IMR-90 (cell line): ENCODE data around the gene XRN2. TPM values are rescaled to one million over a fixed set of nuclear protein-coding genes. Genes with fewer than 3 reads are reported as not detected.

ENCODE experiments used
- ATAC-seq: fragments of 200-7000 bp; cut with Tn5 transposase; 2 replicates; pipeline ENCODE4 v1.9.1; 2020; ENCODE audit warnings: low read depth, mild to moderate bottlenecking, moderate library complexity
- BruUV-seq: library from RNA; stranded (reverse); fragments of 400-500 nt; replicated peaks from 2 replicates; lab custom pipeline; 2021; lab: Mats Ljungman, UMichigan
- CTCF ChIA-PET: fragments of 300-600 bp; formaldehyde crosslinking; extraction: SDS; loops from one replicate; lab custom pipeline; 2021; ENCODE audit warnings: antibody characterized with exemption; lab: Yijun Ruan, JAX
- POLR2A ChIA-PET: fragments of 300-600 bp; sonication (Branson Sonifier 250); formaldehyde crosslinking; loops from one replicate; lab custom pipeline; 2022; ENCODE audit warnings: antibody characterized with exemption; ENCODE audit not compliant: unreplicated experiment; lab: Charles Lee
- DNase-seq: peaks from one replicate; pipeline ENCODE4 v3.0.0; 2013
- H2AFZ ChIP-seq: replicated peaks from 2 replicates; pipeline ENCODE3; 2013; ENCODE audit warnings: low read length, mild to moderate bottlenecking; ENCODE audit not compliant: poor library complexity
- H2AK5ac ChIP-seq: 2 replicates; pipeline ENCODE4 v1.6.1; 2013; ENCODE audit warnings: low read depth, low read length, inconsistent platforms
- H2AK9ac ChIP-seq: replicated peaks from 2 replicates; pipeline ENCODE3; 2013; ENCODE audit warnings: mild to moderate bottlenecking, low read depth, low read length, moderate library complexity; ENCODE audit not compliant: poor library complexity
- H2BK120ac ChIP-seq: 2 replicates; pipeline ENCODE4 v1.6.1; 2013; ENCODE audit warnings: low read depth, low read length, inconsistent platforms
- H2BK15ac ChIP-seq: 3 replicates; pipeline ENCODE4 v1.6.1; 2013; ENCODE audit warnings: low read depth, low read length, inconsistent platforms
- H2BK20ac ChIP-seq: 2 replicates; pipeline ENCODE4 v1.6.1; 2013; ENCODE audit warnings: low read depth, mild to moderate bottlenecking, inconsistent platforms, low read length, moderate library complexity
- H2BK5ac ChIP-seq: 2 replicates; pipeline ENCODE4 v1.6.1; 2013; ENCODE audit warnings: mild to moderate bottlenecking, low read depth, low read length, inconsistent platforms; ENCODE audit not compliant: poor library complexity, severe bottlenecking
- H3K14ac ChIP-seq: replicated peaks from 2 replicates; pipeline ENCODE4 v1.6.1; 2013; ENCODE audit warnings: low read depth, low read length, inconsistent platforms
- H3K18ac ChIP-seq: 2 replicates; pipeline ENCODE4 v1.6.1; 2013; ENCODE audit warnings: low read depth, low read length, control low read depth
- H3K23ac ChIP-seq: 2 replicates; pipeline ENCODE4 v1.6.1; 2013; ENCODE audit warnings: low read depth, low read length, inconsistent platforms
- H3K27ac ChIP-seq: 2 replicates; pipeline ENCODE4 v1.5.1; 2013; ENCODE audit warnings: mild to moderate bottlenecking, control low read depth, low read length; ENCODE audit not compliant: insufficient read depth
- H3K27me3 ChIP-seq: 2 replicates; pipeline ENCODE4 v1.6.1; 2013; ENCODE audit warnings: low read length; ENCODE audit not compliant: control insufficient read depth, insufficient read depth
- H3K36me3 ChIP-seq: 2 replicates; pipeline ENCODE4 v1.6.1; 2013; ENCODE audit warnings: low read length, mixed read lengths; ENCODE audit not compliant: control insufficient read depth, insufficient read depth
- H3K4ac ChIP-seq: 2 replicates; pipeline ENCODE4 v1.6.1; 2013; ENCODE audit warnings: low read depth, low read length, inconsistent platforms
- H3K4me1 ChIP-seq: 2 replicates; pipeline ENCODE4 v1.6.1; 2013; ENCODE audit warnings: low read length, mixed read lengths; ENCODE audit not compliant: control insufficient read depth, insufficient read depth
- H3K4me2 ChIP-seq: 2 replicates; pipeline ENCODE4 v1.6.1; 2013; ENCODE audit warnings: low read depth, mild to moderate bottlenecking, control low read depth, low read length, moderate library complexity
- H3K4me3 ChIP-seq: 2 replicates; pipeline ENCODE4 v1.5.1; 2013; ENCODE audit warnings: low read depth, mild to moderate bottlenecking, control low read depth, low read length, moderate library complexity; ENCODE audit not compliant: insufficient read depth
- H3K56ac ChIP-seq: 2 replicates; pipeline ENCODE4 v1.6.1; 2013; ENCODE audit warnings: low read length, inconsistent platforms; ENCODE audit not compliant: insufficient read depth; ENCODE audit errors: extremely low read depth
- H3K79me1 ChIP-seq, 2 experiments: 2 replicates each; pipeline ENCODE4 v1.6.1; 2013; ENCODE audit warnings: low read length in 2 of 2, inconsistent platforms in 1 of 2, low read depth in 1 of 2
- H3K9ac ChIP-seq: 2 replicates; pipeline ENCODE4 v1.6.1; 2013; ENCODE audit warnings: low read depth, low read length, control low read depth
- H3K9me1 ChIP-seq: 2 replicates; pipeline ENCODE4 v1.6.1; 2013; ENCODE audit warnings: low read length, inconsistent platforms; ENCODE audit not compliant: insufficient read depth
- H3K9me3 ChIP-seq: 2 replicates; pipeline ENCODE4 v1.6.1; 2013; ENCODE audit warnings: low read length; ENCODE audit not compliant: control insufficient read depth, insufficient read depth
- H4K20me1 ChIP-seq: 2 replicates; pipeline ENCODE4 v1.6.1; 2013; ENCODE audit warnings: low read length, inconsistent platforms; ENCODE audit not compliant: insufficient read depth
- H4K5ac ChIP-seq: 2 replicates; pipeline ENCODE4 v1.6.1; 2013; ENCODE audit warnings: mild to moderate bottlenecking, low read depth, low read length, control low read depth
- H4K8ac ChIP-seq, 2 experiments: 2 replicates each; pipeline ENCODE4 v1.6.1; 2013; ENCODE audit warnings: low read depth in 2 of 2, low read length in 2 of 2, control low read depth in 1 of 2, inconsistent platforms in 1 of 2
- H4K91ac ChIP-seq: 2 replicates; pipeline ENCODE4 v1.6.1; 2013; ENCODE audit warnings: low read depth, low read length, inconsistent platforms; ENCODE audit not compliant: insufficient read depth
- POLR2A ChIP-seq: IDR thresholded peaks from 2 replicates; pipeline ENCODE4 v1.6.1; 2012; ENCODE audit warnings: mild to moderate bottlenecking, low read depth, low read length
- RFX5 ChIP-seq: IDR thresholded peaks from 2 replicates; pipeline ENCODE4 v1.8.0; 2012; ENCODE audit warnings: low read depth, mild to moderate bottlenecking, low read length, moderate library complexity
- SMC3 ChIP-seq: fragments of 150-350 bp; IDR thresholded peaks from 2 replicates; pipeline ENCODE4 v1.6.1; 2016; ENCODE audit warnings: low read depth, mild to moderate bottlenecking, antibody characterized with exemption, low read length, moderate library complexity
- USF2 ChIP-seq: fragments of 150-350 bp; IDR thresholded peaks from 2 replicates; pipeline ENCODE4 v1.6.1; 2017; ENCODE audit warnings: mild to moderate bottlenecking, antibody characterized with exemption, low read length, low read depth
- WGBS, 2 experiments: methylation state at CpG; one replicate each; pipeline versions ENCODE4 v1.1.5 to v1.1.7; 2013; ENCODE audit warnings: missing lambda C conversion rate in 2 of 2; ENCODE audit not compliant: insufficient read length in 1 of 2; ENCODE audit errors: extremely low coverage in 2 of 2; 5-methylcytosine and 5-hydroxymethylcytosine counted together
- dilution Hi-C: fragments of 300-500 bp; cut with HindIII; formaldehyde crosslinking; loops from one replicate; pipeline ENCODE4 v1.14.3; 2018; ENCODE audit warnings: low sequenced_read_pairs; ENCODE audit not compliant: unreplicated experiment
- in situ Hi-C: fragments of 300-500 bp; cut with MboI; formaldehyde crosslinking; loops from 3 replicates; pipeline ENCODE4 v1.14.3; 2019; ENCODE audit warnings: low sequenced_read_pairs, inconsistent platforms, mixed read lengths
- intact Hi-C: fragments of 100-400 bp; cut with micrococcal nuclease; formaldehyde crosslinking; loops from 2 replicates; pipeline ENCODE4 v1.10.0; 2022
- polyA plus RNA-seq, 3 experiments: library from polyadenylated mRNA; depleted of rRNA; stranded (reverse); fragments of >200 nt; gene quantifications; 2 replicates each; pipeline ENCODE4 v1.2.3, GENCODE V29; 2012; ENCODE audit warnings: low replicate concordance in 1 of 3
- total RNA-seq: library from RNA; depleted of rRNA; stranded (reverse); fragments of >200 nt; gene quantifications from 2 replicates; pipeline ENCODE4 v1.2.3, GENCODE V29; 2012

Gene XRN2
- total and polyA plus RNA-seq, 2 of the 4 experiments (the other 2 are of a cell fraction): 58.1 to 70.8 TPM

- Histone ChIP-seq H3K4me3 (no peak overlapping the region), H2BK5ac (no peak overlapping the region), H3K36me3 (peaks cover 10% of the 10 kb centered on the region), H3K79me1 (peaks cover 16 to 25% of the 10 kb centered on the region in 2 experiments; a peak in 3 of 4 replicates), H2BK15ac (no peak overlapping the region), H3K23ac (no peak overlapping the region), H3K9me3 (no peaks in the 10 kb centered on the region), H3K9ac (no peak overlapping the region), H4K8ac (no peak overlapping the region), H3K18ac (no peak overlapping the region), H3K4ac (no peak overlapping the region), H3K56ac (no peak overlapping the region), H3K9me1 (0 out of 2 replicates have a peak, but pooled peaks cover 6% of the 10 kb centered on the region), H2BK120ac (no peak overlapping the region), H3K27me3 (no peaks in the 10 kb centered on the region), H4K5ac (no peak overlapping the region), H3K27ac (no peak overlapping the region; the same call in 1 of the 2 replicates), H3K4me2 (no peak overlapping the region), H2AK9ac (no peak overlapping the region), H2AFZ (no peak overlapping the region), H3K14ac (no peak overlapping the region), H4K20me1 (peaks cover 8% of the 10 kb centered on the region; the same call in 1 of the 2 replicates), H2AK5ac (no peak overlapping the region), H2BK20ac (no peak overlapping the region), H3K4me1 (0 out of 2 replicates have a peak, but pooled peaks cover 4% of the 10 kb centered on the region), H4K91ac (no peak overlapping the region)
- no peak for DNase-seq
- BruUV-seq: no TSS peak
- intact Hi-C loops: loop anchor here (2.0 kb wide), 1 partner anchor 14 kb away; no protein-coding TSS in a partner anchor
- TF ChIP-seq USF2: no peak
- TF ChIP-seq SMC3: no peak
- no peak for TF ChIP-seq RFX5
- no peak for TF ChIP-seq POLR2A
- no peak for ATAC-seq
- ChIA-PET CTCF (interaction anchor here (1.3 kb wide), 1 partner anchor 136 kb away, joined by 7 read pairs; no protein-coding TSS in a partner anchor), POLR2A (interaction anchor here (0.5 kb wide), 1 partner anchor 11 kb away, joined by 4 read pairs; no protein-coding TSS in a partner anchor)
- WGBS, 2 experiments: no CpG with 5 or more reads among the region's 1 CpG
- dilution Hi-C loops: no loop called here
- in situ Hi-C loops: no loop called here
Measured at GRCh38 chr20:21371193-21371592, 68.1 kb downstream of the XRN2 start.
